NCI-H1092 (cell line): ENCODE measurements around the gene GSTP1.
"Not testable (repeated sequence)": the region's sequence is repeated elsewhere in the genome, so short reads cannot be mapped to it uniquely, and the experiment has no call there.

ENCODE experiments used
- DNase-seq: peaks from one replicate; lab custom pipeline; 2025; lab: John Stamatoyannopoulos, UW

GSTP1 gene

DNA sequence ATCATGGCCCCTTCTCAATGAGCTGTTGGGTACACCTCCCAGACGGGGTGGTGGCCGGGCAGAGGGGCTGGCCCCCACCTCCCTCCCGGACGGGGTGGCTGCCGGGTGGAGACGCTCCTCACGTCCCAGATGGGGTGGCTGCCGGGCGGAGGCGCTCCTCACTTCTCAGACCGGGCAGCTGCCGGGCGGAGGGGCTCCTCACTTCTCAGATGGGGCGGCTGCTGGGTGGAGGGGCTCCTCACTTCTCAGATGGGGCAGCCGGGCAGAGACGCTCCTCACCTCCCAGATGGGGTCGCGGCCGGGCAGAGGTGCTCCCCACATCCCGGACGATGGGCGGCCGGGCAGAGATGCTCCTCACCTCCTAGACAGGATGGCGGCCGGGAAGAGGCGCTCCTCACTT is 14.4 kb downstream of the GSTP1 start:
- not testable (repeated sequence) for DNase-seq

DNA sequence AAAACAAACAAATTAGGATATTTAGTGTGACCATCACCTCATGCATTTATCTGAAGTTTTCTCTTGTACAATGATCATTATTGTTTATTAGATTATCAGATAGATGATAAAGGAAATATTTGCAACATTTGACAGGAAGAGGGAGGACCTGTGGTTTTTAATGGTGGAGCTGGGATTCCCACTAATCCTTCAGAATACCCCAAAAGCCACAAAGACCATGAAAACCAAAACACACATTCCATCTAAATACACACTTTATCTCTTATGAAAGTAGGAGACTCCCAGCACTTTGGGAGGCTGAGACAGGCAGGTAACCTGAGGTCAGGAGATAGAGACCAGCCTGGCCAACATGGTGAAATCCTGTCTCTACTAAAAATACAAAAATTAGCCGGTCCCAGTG is 15.5 kb downstream of the GSTP1 start:
- no peak for DNase-seq

DNA sequence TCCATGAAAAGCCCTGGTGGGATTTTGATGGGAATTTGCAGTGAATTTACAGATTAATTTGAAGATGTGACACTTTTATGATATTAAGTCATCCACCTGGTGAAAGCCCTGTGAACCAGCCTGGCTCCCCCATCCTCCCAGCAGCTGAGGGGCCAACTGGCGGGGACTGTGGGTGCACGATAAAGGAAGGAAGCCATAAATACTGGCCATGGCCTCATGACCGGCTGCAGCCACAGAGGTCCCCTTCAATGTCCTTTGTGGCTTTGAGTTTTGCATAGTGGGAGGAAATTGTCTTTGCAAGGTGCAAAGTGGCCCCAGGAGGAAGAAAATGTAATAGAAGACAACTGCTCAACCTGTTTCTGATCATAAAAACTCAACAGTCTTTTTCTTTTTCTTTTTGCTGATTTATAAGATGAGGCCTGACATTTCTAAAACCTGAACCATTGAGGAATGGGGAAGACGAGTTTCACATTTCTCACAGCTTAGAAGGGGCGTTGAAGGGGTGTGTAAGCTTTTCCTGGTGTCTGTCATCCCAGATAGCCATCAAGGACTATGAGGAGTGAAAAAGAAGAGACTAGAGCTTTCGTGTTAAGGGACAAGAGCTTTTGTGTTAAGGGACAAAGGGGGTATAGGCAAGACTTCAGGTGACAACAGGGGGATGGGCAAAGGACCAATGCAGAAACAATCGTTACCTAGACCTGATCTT is 16.9 kb downstream of the GSTP1 start:
- no peak for DNase-seq

DNA sequence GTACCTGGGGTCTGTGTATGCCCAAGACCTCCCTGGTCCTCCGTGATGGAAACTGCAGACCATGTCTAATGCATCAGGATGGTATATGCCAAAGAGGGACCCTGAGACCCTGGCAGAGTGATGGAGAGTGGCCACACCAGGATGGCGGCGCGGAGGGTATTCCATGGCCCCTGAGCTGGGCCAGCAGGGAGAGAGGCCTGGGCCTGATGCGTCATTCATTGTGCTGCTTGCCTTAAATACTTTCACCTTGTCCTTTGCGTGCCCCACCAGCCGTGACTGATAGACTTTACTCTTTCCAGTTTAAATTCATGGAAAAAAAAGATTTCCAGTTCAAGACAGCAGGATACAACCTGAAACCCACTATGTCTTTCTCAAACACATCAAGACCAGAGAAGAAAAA is 17.5 kb downstream of the GSTP1 start:
- DNase-seq: no peak

DNA sequence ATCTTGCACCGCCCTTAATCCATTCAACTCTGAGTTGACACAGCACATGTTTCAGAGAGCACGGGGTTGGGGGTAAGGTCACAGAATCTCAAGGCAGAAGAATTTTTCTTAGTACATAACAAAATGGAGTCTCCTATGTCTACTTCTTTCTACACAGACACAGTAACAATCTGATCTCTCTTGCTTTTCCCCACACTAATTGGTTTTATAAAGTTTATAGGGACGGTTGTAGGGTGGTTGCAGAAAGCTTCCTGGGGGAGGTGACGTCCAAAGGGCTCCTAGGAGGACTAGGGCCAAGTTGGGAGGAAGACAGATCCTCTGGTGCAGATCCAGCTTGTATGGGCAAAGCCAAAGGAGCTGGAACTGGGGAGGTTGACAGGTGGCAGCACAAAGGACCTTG is 20.5 kb downstream of the GSTP1 start:
- not testable (repeated sequence) for DNase-seq

DNA sequence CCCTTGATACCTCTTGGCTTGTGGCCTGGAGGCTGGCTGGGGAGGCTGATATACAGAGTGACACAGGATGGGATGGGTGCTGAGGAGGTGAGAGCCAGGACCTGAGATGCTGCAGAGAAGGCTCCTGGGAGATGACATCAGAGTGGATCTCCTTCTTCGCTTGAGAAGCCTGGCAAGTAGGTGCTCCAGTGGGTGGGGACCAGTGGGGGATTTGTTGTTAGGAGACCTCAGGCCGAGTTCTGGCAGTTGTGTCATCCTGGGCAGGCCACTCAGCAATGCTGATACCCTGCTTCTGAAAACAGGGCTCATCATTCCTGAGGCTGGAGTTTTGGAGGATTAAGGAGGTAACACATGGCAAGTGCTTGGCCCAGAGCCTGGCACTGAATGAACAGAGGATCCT is 21.2 kb downstream of the GSTP1 start:
- no peak for DNase-seq

DNA sequence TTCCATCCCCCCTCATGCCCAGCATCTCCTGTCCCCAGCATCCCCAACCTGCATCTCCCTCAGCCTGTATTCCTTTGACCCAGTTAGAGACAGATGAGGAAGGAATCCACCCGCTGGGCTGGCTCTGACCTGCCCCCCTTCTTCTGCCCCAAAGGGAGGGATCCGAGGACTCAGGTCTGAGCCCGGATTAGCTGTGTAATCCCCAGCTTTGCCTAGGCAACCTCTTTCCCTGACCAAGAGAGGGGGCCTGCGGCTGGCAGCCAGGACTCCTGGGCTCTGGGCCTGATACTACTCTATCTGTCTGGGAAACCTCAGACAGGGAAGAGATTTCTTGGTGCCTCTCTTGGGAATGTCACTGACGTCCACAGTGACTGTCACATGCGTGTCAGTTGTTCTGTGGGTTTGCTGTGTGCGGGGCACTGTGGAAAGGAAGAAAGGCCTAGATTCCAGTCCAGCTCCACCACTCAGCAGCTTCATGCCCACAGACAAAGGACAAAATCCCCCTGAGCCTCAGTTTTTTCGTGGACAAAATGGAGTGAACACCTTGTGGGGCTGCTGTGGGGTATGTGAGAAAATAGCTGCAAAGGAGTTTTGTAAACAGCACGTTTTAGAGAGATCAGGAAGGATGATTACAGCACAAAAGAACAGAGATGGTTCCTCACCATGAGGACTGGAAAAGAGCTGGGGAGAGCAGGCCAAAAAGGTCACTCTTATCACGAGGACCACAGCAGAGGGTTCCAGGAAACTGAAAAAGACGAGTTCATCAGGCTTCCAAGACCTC is 21.8 kb downstream of the GSTP1 start:
- no peak for DNase-seq

DNA sequence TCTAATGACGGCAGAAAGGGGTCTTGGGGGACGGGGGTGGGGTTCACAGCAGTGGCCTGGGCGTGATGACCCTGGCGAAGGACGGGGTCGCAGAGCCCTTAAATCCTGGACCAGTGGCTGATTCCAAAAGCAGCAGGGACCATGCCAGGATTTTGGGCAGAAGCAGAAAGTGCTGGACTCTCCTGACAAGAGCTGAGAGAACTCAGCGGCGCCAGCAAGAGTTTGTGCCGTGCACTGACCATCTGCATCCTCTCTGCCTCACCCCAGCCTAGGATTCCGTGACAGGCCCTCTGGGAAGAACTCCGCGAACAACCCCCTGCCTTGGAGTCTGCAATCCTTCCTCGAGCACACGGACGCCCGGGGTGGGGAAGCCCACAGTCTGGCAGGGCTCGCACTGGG is 22.5 kb downstream of the GSTP1 start:
- no peak for DNase-seq

DNA sequence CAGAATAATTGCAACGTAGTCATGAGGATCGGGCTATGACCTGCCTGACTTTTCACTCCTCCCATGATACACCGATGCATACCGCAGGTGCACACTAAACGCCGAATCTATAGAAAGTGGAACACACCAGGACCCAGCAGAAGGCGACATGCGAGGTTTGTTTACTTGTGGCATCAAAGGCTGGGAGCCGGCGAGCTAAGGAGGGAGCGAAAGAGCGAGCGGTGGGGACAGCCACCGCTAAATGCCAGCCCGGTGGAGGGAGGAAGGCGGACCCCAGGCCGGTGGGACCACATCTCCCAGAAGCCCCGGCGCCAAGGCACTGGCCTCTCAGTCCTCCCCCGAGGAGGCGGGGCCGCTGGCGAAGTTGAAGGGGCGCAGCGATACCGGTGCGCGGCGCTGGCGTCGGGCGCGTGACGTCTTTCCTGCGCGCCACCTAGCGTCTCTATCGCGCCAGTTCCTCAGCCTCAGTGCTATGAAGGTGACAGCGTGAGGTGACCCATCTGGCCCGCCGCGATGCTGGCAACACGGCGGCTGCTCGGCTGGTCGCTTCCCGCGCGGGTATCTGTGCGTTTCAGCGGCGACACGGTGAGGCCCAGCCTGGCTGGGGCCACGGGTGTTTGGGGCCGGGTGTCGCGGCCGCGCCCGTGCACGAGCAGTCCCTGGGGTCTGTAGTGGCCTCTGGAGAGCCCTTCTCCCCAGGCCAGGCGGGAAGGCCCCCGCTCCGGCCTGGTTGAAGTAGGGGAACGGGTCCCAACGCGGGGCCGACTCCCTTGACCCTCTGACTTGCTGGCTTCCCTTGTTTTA is 23.1 kb downstream of the GSTP1 start, which contains the start of gene NDUFV1:
TSS of gene NDUFV1 (plus strand) at position 445 of the 804 bp plus-strand sequence. CDS start at position 514, 69 bp downstream.
- DNase-seq: peak; percentile 97

DNA sequence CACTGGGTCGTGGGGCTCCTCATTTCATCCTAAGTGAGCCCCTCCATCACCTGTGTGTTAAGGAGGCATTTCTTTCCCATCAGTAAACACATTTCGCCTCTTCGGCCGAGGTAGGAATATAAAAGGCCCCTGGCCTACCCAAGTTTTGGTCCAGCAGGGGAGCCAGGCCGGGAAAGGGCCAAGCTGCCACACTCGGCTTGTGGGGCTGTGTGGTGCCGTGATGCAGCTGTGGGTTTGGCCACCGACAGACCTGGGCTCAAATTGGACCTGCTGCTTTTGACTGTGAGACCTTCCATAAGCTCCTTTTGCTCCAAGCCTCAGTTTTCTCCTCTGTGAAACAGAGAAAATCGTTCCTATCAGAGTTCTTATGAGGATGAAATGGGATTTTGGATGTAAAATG is 23.9 kb downstream of the GSTP1 start:
- DNase-seq: no peak

DNA sequence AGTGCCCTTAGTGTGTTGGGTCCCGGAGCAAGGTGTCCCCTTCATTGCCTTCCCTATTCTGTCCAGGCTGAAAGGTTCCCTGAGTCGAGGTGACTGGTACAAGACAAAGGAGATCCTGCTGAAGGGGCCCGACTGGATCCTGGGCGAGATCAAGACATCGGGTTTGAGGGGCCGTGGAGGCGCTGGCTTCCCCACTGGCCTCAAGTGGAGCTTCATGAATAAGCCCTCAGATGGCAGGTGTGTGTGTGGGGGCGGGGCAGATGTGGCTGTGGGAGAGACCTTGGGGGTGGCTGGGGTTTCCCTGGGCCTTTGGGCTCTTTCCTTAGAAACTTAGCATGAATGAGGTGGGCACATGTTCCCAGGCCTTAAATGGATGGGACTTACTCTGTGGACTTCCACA is 24.9 kb downstream of the GSTP1 start:
- DNase-seq: no peak

DNA sequence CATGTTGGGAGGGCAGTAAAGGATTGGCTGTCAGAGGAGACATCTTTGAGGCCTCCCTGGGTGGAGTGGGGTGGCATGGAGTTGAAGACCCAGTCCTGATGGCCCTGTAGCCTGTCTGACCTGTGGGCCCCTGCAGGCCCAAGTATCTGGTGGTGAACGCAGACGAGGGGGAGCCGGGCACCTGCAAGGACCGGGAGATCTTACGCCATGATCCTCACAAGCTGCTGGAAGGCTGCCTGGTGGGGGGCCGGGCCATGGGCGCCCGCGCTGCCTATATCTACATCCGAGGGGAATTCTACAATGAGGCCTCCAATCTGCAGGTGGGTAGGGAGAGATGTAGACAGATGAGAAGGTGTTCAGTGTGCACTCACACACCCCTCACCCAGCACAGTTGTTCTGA is 25.7 kb downstream of the GSTP1 start:
- no peak for DNase-seq

DNA sequence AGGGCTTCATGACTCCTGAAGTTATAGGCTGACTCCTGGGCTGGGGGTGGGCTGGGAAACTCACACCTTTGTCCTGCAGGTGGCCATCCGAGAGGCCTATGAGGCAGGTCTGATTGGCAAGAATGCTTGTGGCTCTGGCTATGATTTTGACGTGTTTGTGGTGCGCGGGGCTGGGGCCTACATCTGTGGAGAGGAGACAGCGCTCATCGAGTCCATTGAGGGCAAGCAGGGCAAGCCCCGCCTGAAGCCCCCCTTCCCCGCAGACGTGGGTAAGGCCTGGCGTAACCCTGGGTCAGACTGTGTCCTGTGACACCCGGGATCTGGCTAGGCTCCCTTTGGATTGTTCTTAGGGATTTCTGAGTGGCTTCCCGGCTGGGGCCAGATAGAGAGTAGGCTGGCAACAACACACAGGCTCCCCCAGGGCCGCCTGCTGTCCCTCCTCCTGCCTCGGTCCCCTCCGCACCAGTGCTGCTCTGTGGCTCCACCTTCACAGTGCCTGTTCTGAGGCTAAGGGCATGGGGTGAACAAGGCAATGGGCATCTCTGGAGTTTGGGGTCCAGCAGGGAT is 26.8 kb downstream of the GSTP1 start:
- no peak for DNase-seq

DNA sequence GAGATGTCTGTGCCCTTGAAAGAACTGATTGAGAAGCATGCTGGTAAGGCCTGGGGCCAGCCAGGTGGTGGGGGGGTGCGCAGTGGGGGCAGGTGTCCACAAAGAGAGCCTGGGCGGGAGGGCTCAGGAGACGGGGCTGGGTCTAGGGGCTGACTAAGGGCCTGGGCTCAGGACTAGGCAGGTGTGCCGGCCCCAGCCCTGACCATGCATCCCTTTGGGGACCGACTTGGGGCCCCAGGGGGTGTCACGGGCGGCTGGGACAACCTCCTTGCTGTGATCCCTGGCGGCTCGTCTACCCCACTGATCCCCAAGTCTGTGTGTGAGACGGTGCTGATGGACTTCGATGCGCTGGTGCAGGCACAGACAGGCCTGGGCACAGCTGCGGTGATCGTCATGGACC is 27.6 kb downstream of the GSTP1 start:
- DNase-seq: no peak

DNA sequence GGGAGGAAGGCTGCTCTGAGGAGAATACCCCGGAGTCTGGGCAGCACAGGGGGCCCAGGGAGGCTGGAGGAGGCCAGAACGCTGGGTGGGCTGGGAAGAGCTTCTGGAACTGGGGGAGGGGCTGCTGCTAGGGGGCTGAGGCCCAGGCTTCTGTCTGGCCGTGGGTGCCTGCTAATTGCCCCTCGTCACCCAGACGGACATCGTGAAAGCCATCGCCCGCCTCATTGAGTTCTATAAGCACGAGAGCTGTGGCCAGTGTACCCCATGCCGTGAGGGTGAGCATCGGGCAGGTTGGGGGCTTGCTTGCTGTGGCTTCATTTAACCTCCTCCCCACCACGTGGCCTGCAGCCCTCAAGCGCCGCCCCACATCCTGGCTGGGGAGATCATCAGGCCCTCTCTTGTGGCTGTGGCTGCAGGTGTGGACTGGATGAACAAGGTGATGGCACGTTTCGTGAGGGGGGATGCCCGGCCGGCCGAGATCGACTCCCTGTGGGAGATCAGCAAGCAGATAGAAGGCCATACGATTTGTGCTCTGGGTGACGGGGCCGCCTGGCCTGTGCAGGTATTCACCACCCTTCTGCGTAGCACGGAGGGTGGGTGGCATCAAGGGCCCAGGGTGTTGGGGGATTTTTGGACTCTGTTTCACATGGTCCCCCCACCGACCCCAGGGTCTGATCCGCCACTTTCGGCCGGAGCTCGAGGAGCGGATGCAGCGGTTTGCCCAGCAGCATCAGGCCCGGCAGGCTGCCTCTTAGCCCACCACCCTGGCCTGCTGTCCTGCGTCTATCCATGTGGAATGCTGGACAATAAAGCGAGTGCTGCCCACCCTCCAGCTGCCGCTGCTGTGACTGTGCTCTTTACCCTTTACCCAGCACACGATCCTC is 28.3 kb downstream of the GSTP1 start:
- no peak for DNase-seq

DNA sequence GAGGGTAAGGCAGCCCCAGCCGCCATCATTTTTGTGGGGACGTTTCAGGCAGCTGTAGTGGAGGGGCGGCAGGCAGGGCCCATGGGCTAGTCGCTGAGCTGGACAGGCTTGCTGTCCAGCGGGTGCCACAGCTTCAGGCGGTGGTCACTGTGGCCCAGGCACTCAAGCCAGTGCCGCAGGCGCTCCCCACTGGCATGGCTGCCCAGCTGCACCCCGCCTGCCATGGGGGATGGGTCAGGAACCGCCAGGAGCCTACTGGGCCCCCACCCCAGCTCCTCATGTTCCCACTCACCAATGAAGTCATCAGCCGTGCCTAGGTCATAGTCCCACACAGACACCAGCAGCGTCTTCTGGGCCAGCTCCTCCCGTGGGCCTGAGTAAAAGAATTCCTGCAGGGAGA is 29.1 kb downstream of the GSTP1 start:
- no peak for DNase-seq

DNA sequence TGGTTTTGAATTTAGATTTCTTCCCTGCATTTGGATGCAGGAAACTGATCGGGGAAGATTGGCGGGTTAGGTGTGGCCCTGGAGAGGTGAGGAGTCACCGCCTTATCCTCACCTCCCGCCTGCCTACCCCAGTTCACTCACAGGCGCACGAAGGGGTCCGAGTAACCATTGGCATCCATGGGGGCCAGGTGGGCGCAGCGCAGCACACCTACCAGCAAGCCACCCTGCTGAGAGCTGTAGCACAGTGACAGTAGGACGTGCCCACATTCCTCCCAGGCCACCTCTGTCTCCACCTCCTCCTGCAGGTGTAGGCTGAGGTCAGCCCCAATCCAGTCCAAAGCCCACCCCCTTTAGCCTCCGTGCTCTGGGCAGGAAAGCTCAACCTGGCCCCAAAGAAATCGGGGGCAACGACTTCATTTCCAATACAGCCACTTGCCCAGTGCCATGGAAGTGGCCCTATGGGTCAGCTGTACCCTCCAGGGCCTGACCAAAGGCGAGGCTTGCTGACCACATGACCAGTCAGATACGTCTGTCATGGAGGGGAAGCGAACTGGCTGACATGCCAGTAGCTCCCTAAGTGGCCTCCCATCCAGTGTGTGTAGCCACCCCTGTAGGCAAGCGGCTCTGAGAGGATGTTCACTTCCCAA is 29.8 kb downstream of the GSTP1 start:
- DNase-seq: no peak

DNA sequence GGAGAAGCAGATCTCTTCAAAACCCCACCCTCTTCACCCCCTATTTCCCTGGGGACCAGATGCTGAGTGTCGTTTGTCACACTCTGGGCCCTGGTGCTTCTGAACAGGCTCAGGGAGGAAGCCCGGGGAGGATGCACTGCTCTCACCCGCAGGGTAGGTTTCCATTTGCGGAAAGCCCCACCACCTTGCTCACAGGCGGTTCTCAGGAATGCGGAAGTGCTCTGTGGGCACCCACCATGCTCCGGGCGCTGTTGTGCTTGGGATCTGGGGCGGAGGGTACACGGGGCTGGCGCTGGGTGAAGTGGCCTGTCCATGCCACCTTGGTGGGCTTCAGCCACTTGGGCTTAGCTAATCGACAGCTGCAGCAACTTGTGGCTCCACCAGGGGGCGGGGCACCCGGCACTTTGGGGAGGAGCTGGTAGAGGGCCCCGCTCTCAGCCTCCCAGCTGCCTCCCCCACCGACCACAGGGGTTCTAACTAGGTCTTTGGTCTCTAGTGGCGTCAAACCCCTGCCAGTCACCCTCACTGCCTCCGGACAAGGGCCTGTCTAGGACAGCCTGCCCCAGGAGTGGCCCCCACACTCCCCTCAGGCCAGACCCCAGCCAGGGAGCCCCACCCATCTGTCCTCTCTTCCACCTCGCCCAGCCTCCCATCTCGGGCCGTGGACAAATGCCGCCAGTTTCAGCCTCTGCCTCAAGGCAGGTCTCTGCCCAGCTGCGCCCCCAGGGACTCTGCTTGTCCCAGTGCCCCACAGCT is 30.5 kb downstream of the GSTP1 start:
- peak; percentile 18 for DNase-seq

DNA sequence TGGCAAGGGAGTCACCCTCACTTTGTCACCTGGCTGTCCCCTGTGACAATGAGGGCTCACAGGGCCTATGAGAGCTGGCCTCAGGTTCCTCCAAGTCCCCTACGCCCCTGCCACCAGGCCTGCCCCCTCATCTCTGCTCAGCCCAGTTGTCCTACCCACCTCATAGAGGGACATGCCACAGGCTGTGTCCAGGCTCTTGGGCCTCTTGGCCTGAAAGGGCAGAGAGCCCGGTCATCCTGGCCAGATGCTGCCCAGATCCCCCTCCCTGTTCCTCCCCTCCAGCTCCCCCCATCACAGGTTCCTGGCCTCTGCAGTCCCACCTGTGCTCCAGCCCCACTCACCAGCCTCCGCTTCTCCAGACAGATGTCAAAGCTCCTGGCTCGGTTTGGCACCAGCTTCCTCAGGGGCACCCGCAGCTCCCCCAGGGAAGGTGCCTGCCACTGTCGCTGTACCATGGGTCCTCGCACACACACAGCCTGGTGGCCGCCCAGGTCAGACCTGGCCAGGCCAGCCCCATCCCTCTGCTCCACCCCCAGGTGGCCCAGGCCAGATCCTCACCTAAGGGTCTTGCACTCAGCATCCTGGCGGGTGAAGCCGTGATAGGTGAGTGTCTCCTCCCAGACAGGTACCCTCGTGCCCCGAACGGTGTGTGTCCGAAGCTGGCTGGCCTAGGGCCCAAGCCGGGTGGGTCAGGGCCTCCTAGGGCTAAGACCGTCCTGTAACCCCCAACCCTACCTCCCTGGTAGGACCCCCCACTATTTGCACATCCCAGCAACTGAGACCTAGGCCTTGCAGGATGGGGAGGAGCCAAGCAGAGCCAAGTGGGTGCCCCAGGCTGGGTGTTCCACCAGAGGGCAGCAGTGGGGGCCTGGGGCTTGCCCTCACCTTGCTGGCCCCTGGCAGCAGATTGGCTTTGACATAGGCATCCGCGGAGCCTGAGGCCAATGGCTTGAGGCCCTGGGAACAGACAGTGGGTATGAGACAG is 31.4 kb downstream of the GSTP1 start:
- no peak for DNase-seq
